Naive thymus-derived CD4-positive, alpha-beta T cell (primary cell): ENCODE data around the gene ARSG. TPM values are rescaled to one million over a fixed set of nuclear protein-coding genes. Genes with fewer than 3 reads are reported as not detected.
"Not testable (repeated sequence)": the region's sequence is repeated elsewhere in the genome, so short reads cannot be mapped to it uniquely, and the experiment has no call there.

Source experiments
- ATAC-seq: fragments of 150-1000 bp; cut with Tn5 transposase; 2 replicates; pipeline ENCODE4 v1.10.0; 2021; ENCODE audit warnings: mild to moderate bottlenecking, moderate library complexity
- CTCF ChIA-PET: fragments of 350-600 bp; sonication (Branson Sonifier 250); formaldehyde crosslinking; loops from one replicate; lab custom pipeline; 2021; ENCODE audit warnings: antibody characterized with exemption; lab: Charles Lee
- POLR2A ChIA-PET: fragments of 350-600 bp; sonication (Branson Sonifier 250); formaldehyde crosslinking; loops from one replicate; lab custom pipeline; 2021; ENCODE audit warnings: antibody characterized with exemption, inconsistent platforms; lab: Charles Lee
- DNase-seq, 9 donors: peaks; one replicate each; pipeline versions ENCODE4 v3.0.0 to v3.0.0-alpha.2; 2020 to 2022; ENCODE audit warnings: mixed read lengths in 1 of 9
- H3K27ac ChIP-seq: one replicate; pipeline ENCODE4 v1.7.0; 2013; ENCODE audit warnings: mild to moderate bottlenecking, low read depth, low read length, moderate library complexity
- H3K27me3 ChIP-seq, 2 donors: one replicate each; pipeline ENCODE4 v1.7.0; 2013; ENCODE audit warnings: low read length in 2 of 2, mild to moderate bottlenecking in 2 of 2, moderate library complexity in 2 of 2; ENCODE audit not compliant: control insufficient read depth in 2 of 2, insufficient read depth in 2 of 2
- H3K36me3 ChIP-seq, 3 experiments: 1 replicate in 2 of 3; 2 replicates in 1 of 3; pipeline ENCODE4 v1.7.0; 2013; ENCODE audit warnings: low read length in 3 of 3, mild to moderate bottlenecking in 3 of 3, moderate library complexity in 1 of 3; ENCODE audit not compliant: insufficient read depth in 3 of 3, control insufficient read depth in 2 of 3
- H3K4me1 ChIP-seq, 2 donors: one replicate each; pipeline ENCODE4 v1.7.0; 2013; ENCODE audit warnings: low read length in 2 of 2, mild to moderate bottlenecking in 2 of 2, moderate library complexity in 1 of 2; ENCODE audit not compliant: control insufficient read depth in 2 of 2, insufficient read depth in 2 of 2
- H3K4me3 ChIP-seq: 2 replicates; pipeline ENCODE4 v1.7.0; 2013; ENCODE audit warnings: mild to moderate bottlenecking, low read length
- H3K9me3 ChIP-seq, 3 experiments: 1 replicate in 2 of 3; 2 replicates in 1 of 3; pipeline ENCODE4 v1.7.0; 2013; ENCODE audit warnings: low read length in 3 of 3; ENCODE audit not compliant: control insufficient read depth in 2 of 3
- H3K27ac Mint-ChIP-seq, 9 donors: one replicate each; pipeline ENCODE4 v1.8.0; 2020 to 2022; ENCODE audit warnings: mixed read lengths in 9 of 9, mild to moderate bottlenecking in 8 of 9, moderate library complexity in 5 of 9, inconsistent platforms in 2 of 9
- H3K27me3 Mint-ChIP-seq, 5 donors: one replicate each; pipeline ENCODE4 v1.8.0; 2021 to 2022; ENCODE audit warnings: mixed read lengths in 5 of 5, mild to moderate bottlenecking in 1 of 5
- H3K36me3 Mint-ChIP-seq, 5 donors: one replicate each; pipeline ENCODE4 v1.8.0; 2020 to 2022; ENCODE audit warnings: mixed read lengths in 5 of 5, mild to moderate bottlenecking in 3 of 5, inconsistent platforms in 1 of 5
- H3K4me1 Mint-ChIP-seq, 7 donors: one replicate each; pipeline ENCODE4 v1.8.0; 2020 to 2022; ENCODE audit warnings: mixed read lengths in 7 of 7, mild to moderate bottlenecking in 3 of 7, inconsistent platforms in 1 of 7
- H3K4me3 Mint-ChIP-seq, 10 donors: one replicate each; pipeline ENCODE4 v1.8.0; 2020 to 2022; ENCODE audit warnings: mild to moderate bottlenecking in 10 of 10, mixed read lengths in 10 of 10, moderate library complexity in 6 of 10, inconsistent platforms in 2 of 10
- H3K9me3 Mint-ChIP-seq, 11 donors: one replicate each; pipeline ENCODE4 v1.8.0; 2020 to 2022; ENCODE audit warnings: mixed read lengths in 11 of 11, mild to moderate bottlenecking in 4 of 11, inconsistent platforms in 1 of 11, moderate library complexity in 1 of 11
- intact Hi-C, 2 donors: fragments of 100-400 bp; cut with micrococcal nuclease; formaldehyde crosslinking; loops; one replicate each; pipeline ENCODE4 v1.15.1; 2023
- polyA plus RNA-seq, 2 donors: library from polyadenylated mRNA; unstranded; fragments of 300-500 nt; fragmentation: Illumina TruSeq; gene quantifications; one replicate each; pipeline ENCODE4 v1.2.3, GENCODE V29; 2021
- total RNA-seq, 6 experiments: library from RNA in 5 of 6; stranded (reverse) in 5 of 6; gene quantifications; 1 replicate in 5 of 6; 2 replicates in 1 of 6; pipeline ENCODE4 v1.2.3 and lab custom pipeline; 2021 to 2026

The ARSG gene
- total and polyA plus RNA-seq, 7 experiments from 2014 or later: 7.3 to 20.0 (median 12.6) TPM

DNA sequence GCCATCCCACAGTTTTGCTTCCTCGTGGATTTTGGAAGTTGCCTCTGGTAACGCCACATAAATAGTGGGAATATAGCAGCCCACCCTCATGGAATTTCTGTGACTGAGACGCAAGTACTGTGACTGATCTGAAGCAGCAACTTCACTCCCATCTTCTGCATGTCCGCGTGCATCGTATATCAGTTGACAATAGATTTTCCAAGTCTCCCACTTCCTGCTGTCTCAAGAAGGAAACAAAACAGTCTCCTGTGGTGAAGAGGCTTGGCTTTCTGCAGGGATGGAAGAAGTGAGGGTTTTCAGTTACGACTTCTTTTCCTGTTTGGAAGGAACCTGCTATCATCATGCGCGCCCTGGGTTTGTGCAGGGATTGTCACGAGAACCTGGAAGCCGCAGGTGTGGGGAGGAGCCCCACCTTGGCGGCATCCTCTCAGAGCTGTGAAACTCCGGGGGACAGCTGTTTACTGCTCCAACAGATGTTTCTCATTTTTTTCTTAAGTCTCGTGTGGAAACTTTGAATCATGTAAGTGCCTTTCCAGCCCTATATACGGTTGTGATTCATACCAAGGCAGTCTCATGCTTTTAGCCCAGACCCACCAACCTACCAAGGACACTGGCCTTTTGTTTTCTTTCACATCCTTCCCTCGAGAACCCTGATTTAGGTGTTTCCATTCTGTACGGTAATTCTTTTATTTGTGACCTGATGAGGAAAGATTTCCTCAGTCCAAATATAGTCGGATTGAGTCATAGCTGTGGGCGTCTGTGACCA, 108.5 kb downstream of the ARSG start:
- no peak overlapping the region for H3K4me3 ChIP-seq
- no peak overlapping the region for H3K27ac ChIP-seq
- DNase-seq (peak in 3 of 9 donors; percentile 13 to 47 (median 28)), ATAC-seq (no peak)
- H3K27me3 ChIP-seq: no peaks in the 10 kb centered on the region
- H3K36me3 Mint-ChIP-seq: peaks cover 3 to 31% (median 19%) of the 10 kb centered on the region in 5 donors
- CTCF ChIA-PET: interaction anchor here (1.1 to 1.6 kb wide), 5 partner anchors 33 to 137 kb away, joined by 3 to 10 read pairs (median 3); no protein-coding TSS in a partner anchor
- H3K36me3 ChIP-seq: no peaks in the 10 kb centered on the region
- peak overlapping the region in 7 of 10 donors; percentile 11 to 63 (median 45) for H3K4me3 Mint-ChIP-seq
- peaks cover 0 to 6% (median 0%) of the 10 kb centered on the region in 3 experiments for H3K9me3 ChIP-seq
- peaks cover 15 to 37% (median 35%) of the 10 kb centered on the region in 7 donors for H3K4me1 Mint-ChIP-seq
- peak overlapping the region in 7 of 9 donors; percentile 21 to 76 (median 57) for H3K27ac Mint-ChIP-seq
- H3K4me1 ChIP-seq: peaks cover 13 to 34% of the 10 kb centered on the region in 2 donors
- POLR2A ChIA-PET: interaction anchor here (0.9 to 3.9 kb wide), 10 partner anchors 15 to 110 kb away, joined by 3 to 26 read pairs (median 4); partner anchors contain the start of genes ARSG and SLC16A6
- intact Hi-C loops: loop anchor here (1.0 to 5.0 kb wide), 5 partner anchors 15 to 137 kb away; no protein-coding TSS in a partner anchor
- no peaks in the 10 kb centered on the region for H3K27me3 Mint-ChIP-seq
- H3K9me3 Mint-ChIP-seq: peaks cover 0 to 24% (median 10%) of the 10 kb centered on the region in 11 donors

DNA sequence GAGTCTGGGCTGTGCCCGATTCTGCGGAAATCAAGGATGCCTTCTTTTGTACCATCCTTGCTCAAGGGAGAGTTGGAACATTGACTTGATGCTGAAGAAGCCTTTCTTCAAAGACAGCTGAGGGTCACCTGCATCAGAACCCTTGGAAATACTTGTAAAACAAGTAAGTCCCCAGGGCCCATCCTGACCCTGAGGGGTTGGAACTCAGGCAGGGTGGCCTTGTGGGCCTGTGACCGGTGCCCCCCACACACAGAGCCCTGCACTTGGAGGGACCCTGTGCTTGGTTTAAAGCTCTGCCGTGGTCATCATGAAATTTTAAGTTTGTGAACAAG, 109.1 kb downstream of the ARSG start:
- H3K36me3 ChIP-seq: no peaks in the 10 kb centered on the region
- Mint-ChIP-seq H3K4me3 (peak overlapping the region in 4 of 10 donors; percentile 11 to 63 (median 52)), H3K4me1 (peaks cover 15 to 37% (median 35%) of the 10 kb centered on the region in 7 donors), H3K9me3 (peaks cover 0 to 24% (median 10%) of the 10 kb centered on the region in 11 donors), H3K36me3 (peaks cover 0 to 29% (median 23%) of the 10 kb centered on the region in 5 donors), H3K27me3 (no peaks in the 10 kb centered on the region), H3K27ac (peak overlapping the region in 6 of 9 donors; percentile 21 to 76 (median 58))
- ChIA-PET CTCF (interaction anchor here (1.4 kb wide), 1 partner anchor 81 kb away, joined by 4 read pairs; no protein-coding TSS in a partner anchor), POLR2A (interaction anchor here (0.9 to 3.9 kb wide), 8 partner anchors 14 to 108 kb away, joined by 3 to 26 read pairs (median 4); partner anchors contain the start of genes ARSG and SLC16A6)
- ATAC-seq: no peak
- intact Hi-C loops: loop anchor here in 1 of 2 donors (5.0 kb wide), 1 partner anchor 37 kb away; no protein-coding TSS in a partner anchor
- H3K4me1 ChIP-seq: peaks cover 13 to 34% of the 10 kb centered on the region in 2 donors
- no peak overlapping the region for H3K27ac ChIP-seq
- no peaks in the 10 kb centered on the region for H3K27me3 ChIP-seq
- no peak for DNase-seq
- peaks cover 0 to under 1% (median 0%) of the 10 kb centered on the region in 3 experiments for H3K9me3 ChIP-seq
- no peak overlapping the region for H3K4me3 ChIP-seq

DNA sequence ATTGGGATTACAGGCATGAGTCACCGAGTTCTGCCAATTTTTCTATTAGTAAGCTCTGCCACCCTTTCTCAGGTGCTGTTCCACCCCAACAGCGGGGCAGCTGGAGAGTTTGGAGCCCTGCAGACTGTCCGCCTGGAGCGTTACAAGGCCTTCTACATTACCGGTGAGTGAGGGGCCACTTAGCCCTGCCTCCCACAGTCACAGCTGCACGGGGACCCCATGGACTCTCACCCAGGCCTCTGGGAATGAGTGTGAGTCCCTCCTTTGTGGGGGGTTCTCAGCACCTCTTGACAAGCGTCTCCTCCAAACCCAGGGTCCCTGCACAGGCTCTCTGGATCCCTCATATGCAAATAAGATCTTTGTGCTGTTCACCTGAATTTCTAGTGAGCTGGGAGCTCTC, 110.0 kb downstream of the ARSG start:
- Mint-ChIP-seq H3K36me3 (peaks cover 0 to 32% (median 28%) of the 10 kb centered on the region in 5 donors), H3K9me3 (peaks cover 0 to 29% (median 11%) of the 10 kb centered on the region in 11 donors), H3K27me3 (no peaks in the 10 kb centered on the region), H3K4me1 (peaks cover 15 to 37% (median 35%) of the 10 kb centered on the region in 7 donors), H3K27ac (no peak overlapping the region), H3K4me3 (no peak overlapping the region)
- H3K36me3 ChIP-seq: no peaks in the 10 kb centered on the region
- no peaks in the 10 kb centered on the region for H3K9me3 ChIP-seq
- H3K27me3 ChIP-seq: no peaks in the 10 kb centered on the region
- intact Hi-C loops: loop anchor here in 1 of 2 donors (5.0 kb wide), 1 partner anchor 36 kb away; no protein-coding TSS in a partner anchor
- no peak for DNase-seq
- no peak overlapping the region for H3K4me3 ChIP-seq
- peaks cover 13 to 34% of the 10 kb centered on the region in 2 donors for H3K4me1 ChIP-seq
- H3K27ac ChIP-seq: no peak overlapping the region
- ChIA-PET CTCF (interaction anchor here (0.7 kb wide), 1 partner anchor 17 kb away, joined by 3 read pairs; no protein-coding TSS in a partner anchor), POLR2A (interaction anchor here (1.5 to 3.9 kb wide), 3 partner anchors 51 to 109 kb away, joined by 3 to 26 read pairs (median 4); partner anchors contain the start of genes ARSG and SLC16A6)
- no peak for ATAC-seq

DNA sequence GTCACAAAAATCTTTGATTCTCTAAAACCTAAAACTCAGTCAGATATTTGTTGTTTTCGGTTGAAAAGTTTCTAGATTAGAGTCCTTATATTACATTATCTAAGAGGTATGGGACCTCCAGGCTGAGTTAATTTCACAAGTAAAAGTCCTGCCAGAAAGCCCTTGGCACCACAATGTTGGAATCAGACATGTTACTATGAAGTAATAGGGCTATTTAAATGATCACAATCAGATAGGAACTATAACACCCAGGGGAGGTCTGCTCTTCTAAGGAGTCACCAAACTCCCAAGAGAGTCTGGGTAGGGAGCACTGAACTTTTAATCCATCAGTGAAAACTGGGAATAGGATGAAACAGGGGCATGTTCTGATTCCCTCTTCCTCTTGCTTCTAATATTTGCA, 111.8 kb downstream of the ARSG start:
- peaks cover 12 to 45% (median 35%) of the 10 kb centered on the region in 5 donors for H3K36me3 Mint-ChIP-seq
- intact Hi-C loops: loop anchor here in 1 of 2 donors (5.0 kb wide), 1 partner anchor 34 kb away; no protein-coding TSS in a partner anchor
- Histone ChIP-seq H3K27me3 (no peaks in the 10 kb centered on the region), H3K4me3 (no peak overlapping the region), H3K9me3 (no peaks in the 10 kb centered on the region), H3K36me3 (no peaks in the 10 kb centered on the region), H3K4me1 (peaks cover 7 to 27% of the 10 kb centered on the region in 2 donors), H3K27ac (no peak overlapping the region)
- peaks cover 8 to 31% (median 25%) of the 10 kb centered on the region in 7 donors for H3K4me1 Mint-ChIP-seq
- ATAC-seq (no peak), DNase-seq (no peak)
- H3K9me3 Mint-ChIP-seq: peaks cover 4 to 44% (median 22%) of the 10 kb centered on the region in 11 donors
- POLR2A ChIA-PET: interaction anchor here (0.7 to 1.3 kb wide), 3 partner anchors 13 to 223 kb away, joined by 3 to 4 read pairs (median 3); no protein-coding TSS in a partner anchor
- H3K27ac Mint-ChIP-seq: no peak overlapping the region
- H3K27me3 Mint-ChIP-seq: no peaks in the 10 kb centered on the region
- H3K4me3 Mint-ChIP-seq: no peak overlapping the region
- CTCF ChIA-PET: no interaction called here

DNA sequence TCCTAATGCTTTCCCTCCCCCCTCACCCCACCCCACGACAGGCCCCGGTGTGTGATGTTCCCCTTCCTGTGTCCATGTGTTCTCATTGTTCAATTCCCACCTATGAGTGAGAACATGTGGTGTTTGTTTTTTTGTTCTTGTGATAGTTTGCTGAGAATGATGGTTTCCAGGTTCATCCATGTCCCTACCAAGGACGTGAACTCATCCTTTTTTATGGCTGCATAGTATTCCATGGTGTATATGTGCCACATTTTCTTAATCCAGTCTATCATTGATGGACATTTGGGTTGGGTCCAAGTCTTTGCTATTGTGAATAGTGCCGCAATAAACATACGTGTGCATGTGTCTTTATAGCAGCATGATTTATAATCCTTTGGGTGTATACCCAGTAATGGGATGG, 112.5 kb downstream of the ARSG start:
- H3K27ac Mint-ChIP-seq, ATAC-seq, H3K27me3 Mint-ChIP-seq, POLR2A ChIA-PET, H3K9me3 ChIP-seq, H3K4me3 Mint-ChIP-seq, H3K27me3 ChIP-seq, H3K4me3 ChIP-seq, DNase-seq, H3K27ac ChIP-seq, CTCF ChIA-PET, H3K36me3 ChIP-seq: not testable (repeated sequence)
- peaks cover 12 to 45% (median 35%) of the 10 kb centered on the region in 5 donors for H3K36me3 Mint-ChIP-seq
- peaks cover 4 to 44% (median 22%) of the 10 kb centered on the region in 11 donors for H3K9me3 Mint-ChIP-seq
- intact Hi-C loops: loop anchor here in 1 of 2 donors (5.0 kb wide), 1 partner anchor 33 kb away; no protein-coding TSS in a partner anchor
- peaks cover 1 to 20% of the 10 kb centered on the region in 2 donors for H3K4me1 ChIP-seq
- peaks cover 5 to 26% (median 19%) of the 10 kb centered on the region in 7 donors for H3K4me1 Mint-ChIP-seq

DNA sequence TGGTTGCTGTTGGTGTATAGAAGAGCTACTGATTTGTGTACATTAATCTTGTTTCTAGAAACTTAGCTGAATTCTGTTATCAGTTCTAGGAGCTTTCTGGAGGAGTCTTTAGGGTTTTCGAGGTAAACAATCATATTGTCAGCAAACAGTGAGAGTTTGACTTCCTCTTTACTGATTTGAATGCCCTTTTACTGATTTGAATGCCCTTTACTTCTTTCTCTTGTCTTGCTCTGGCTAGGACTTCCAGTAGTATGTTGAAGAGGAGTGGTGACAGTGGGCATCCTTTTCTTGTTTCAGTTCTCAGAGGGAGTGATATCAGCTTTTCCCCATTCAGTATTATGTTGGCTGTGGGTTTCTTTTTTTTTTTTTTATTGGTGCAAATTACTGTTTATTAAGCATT, 116.4 kb downstream of the ARSG start:
- H3K27me3 ChIP-seq, CTCF ChIA-PET, H3K4me1 ChIP-seq, ATAC-seq, H3K27ac ChIP-seq, H3K4me3 ChIP-seq, H3K4me1 Mint-ChIP-seq, H3K27me3 Mint-ChIP-seq, DNase-seq, H3K9me3 ChIP-seq, intact Hi-C loops, H3K4me3 Mint-ChIP-seq, POLR2A ChIA-PET, H3K36me3 ChIP-seq: not testable (repeated sequence)
- Mint-ChIP-seq H3K9me3 (peaks cover 6 to 52% (median 25%) of the 10 kb centered on the region in 11 donors), H3K27ac (peak overlapping the region in 1 of 9 donors; percentile 20), H3K36me3 (peaks cover 12 to 43% (median 41%) of the 10 kb centered on the region in 5 donors)
